Measurements from ENCODE around the gene HIBADH. TPM values are rescaled to one million over a fixed set of nuclear protein-coding genes. Genes with fewer than 3 reads are reported as not detected.
"Not testable (repeated sequence)": the region's sequence is repeated elsewhere in the genome, so short reads cannot be mapped to it uniquely, and the experiment has no call there.

HIBADH gene
- total RNA-seq, 2 experiments from 2014 or later: 18.5 to 19.8 TPM

DNA sequence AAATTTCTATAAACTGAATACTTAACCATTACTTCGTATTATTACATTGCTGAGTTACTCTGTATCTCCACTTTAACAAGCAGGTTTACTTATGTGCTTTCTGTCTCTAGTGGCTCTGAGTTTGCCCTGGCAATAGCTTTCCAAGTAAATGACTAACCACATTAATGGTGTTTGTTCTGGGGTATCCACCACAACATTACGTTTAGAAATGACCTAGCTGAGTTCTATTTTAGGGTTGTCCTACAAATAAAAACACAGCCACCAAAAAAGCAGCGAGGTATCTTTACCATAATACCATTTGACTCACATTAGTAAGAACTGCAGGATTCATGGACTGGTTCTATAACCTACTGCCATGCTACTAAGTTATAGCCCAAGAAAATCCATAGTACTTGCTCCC is 83.1 kb downstream of the HIBADH start:
- no peak for DNase-seq
- H3K9me3 Mint-ChIP-seq: no peaks in the 10 kb centered on the region
- no peaks in the 10 kb centered on the region for H3K27me3 Mint-ChIP-seq
- no peaks in the 10 kb centered on the region for H3K36me3 Mint-ChIP-seq
- H3K27ac Mint-ChIP-seq: no peak overlapping the region
- H3K4me1 Mint-ChIP-seq: no peaks in the 10 kb centered on the region
- no peak overlapping the region for H3K4me3 Mint-ChIP-seq

DNA sequence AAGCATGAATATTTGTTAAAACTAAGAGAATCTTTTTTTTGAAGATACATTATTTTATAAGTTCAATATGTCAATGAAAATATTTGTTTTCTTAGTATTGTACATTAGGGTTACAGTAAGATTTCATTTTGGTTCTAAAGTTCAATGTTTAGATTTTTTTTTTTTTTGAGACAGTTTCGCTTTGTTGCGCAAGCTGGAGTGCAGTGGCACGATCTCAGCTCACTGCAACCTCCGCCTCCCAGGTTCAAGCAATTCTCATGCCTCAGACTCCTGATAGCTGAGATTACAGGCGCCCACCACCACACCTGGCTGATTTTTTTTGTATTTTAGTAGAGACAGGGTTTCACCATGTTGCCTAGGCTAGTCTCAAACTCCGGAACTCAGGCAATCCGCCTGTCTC is 84.5 kb downstream of the HIBADH start:
- not testable (repeated sequence) for DNase-seq, H3K4me3 Mint-ChIP-seq, H3K4me1 Mint-ChIP-seq, H3K27me3 Mint-ChIP-seq, H3K36me3 Mint-ChIP-seq, H3K9me3 Mint-ChIP-seq, H3K27ac Mint-ChIP-seq

DNA sequence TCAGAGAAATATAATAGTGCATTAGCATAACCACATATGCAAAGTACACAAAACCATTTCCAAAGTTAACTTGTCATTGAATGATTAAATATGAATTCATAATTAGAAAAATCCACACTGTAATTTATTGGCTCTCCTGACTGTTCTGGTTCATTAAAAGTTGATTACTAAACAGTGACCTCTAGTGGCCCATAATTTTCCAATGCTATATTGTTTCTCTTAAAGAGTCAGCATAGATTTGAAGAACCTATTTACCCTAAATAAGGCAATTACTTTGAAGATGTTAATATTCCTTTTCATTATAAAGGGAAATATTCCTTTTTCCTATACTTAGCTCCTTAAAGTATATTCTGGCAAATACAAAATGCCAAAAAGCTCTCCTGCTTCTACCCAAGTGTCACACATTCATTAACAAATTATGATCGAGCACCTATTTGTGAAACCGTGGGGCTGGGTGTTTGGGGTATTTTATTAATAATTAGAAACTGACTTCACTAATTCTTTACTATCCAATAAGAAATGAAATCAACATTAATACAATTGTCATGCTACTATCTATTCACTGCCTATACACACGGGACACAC is 86.2 kb downstream of the HIBADH start:
- H3K36me3 Mint-ChIP-seq: no peaks in the 10 kb centered on the region
- no peak for DNase-seq
- H3K27ac Mint-ChIP-seq: no peak overlapping the region
- H3K4me1 Mint-ChIP-seq: no peaks in the 10 kb centered on the region
- no peaks in the 10 kb centered on the region for H3K27me3 Mint-ChIP-seq
- peaks cover 1% of the 10 kb centered on the region for H3K9me3 Mint-ChIP-seq
- no peak overlapping the region for H3K4me3 Mint-ChIP-seq

DNA sequence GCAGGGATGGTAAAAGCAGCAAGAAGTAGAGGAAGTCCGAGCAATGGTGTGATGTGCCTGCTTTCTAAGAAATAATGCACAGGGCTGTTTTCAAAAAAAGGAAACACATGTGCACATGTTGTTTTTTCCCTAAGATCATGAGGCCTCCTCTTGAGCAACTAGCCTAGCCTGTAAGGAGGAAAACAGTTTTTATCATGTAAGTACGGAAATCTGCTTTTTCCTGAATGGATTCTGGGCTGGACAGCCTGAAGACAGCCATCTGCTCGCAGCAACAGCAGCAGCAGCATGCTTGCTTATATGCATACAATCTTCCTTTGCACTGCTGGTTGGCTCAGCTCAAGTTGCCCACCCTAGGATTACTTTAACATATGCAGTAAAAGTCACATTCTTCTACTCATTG is 87.1 kb downstream of the HIBADH start:
- no peak overlapping the region for H3K4me3 Mint-ChIP-seq
- peaks cover 2% of the 10 kb centered on the region for H3K36me3 Mint-ChIP-seq
- no peak overlapping the region for H3K27ac Mint-ChIP-seq
- peaks cover 1% of the 10 kb centered on the region for H3K9me3 Mint-ChIP-seq
- H3K4me1 Mint-ChIP-seq: no peaks in the 10 kb centered on the region
- DNase-seq: no peak
- no peaks in the 10 kb centered on the region for H3K27me3 Mint-ChIP-seq

DNA sequence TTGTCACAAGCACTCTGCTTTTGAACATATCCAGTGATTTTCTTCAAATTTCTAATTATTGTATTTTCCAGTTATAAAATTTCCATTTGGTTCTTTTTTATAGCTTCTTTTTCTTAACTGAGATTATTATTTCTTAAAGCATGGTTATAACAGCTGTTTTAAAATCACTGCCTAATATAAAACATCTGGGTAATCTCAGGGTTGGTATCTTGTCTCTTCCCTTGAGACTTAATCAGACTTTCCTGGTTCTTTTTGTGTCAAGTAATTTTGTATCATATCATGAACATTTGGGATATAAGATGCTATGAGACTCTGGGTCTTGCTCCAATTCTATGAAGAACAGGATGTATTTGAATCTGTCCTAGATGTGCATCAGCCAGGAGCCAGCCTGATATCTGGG is 93.6 kb downstream of the HIBADH start:
- Mint-ChIP-seq H3K27ac (no peak overlapping the region), H3K27me3 (no peaks in the 10 kb centered on the region), H3K4me3 (no peak overlapping the region), H3K9me3 (peaks cover 11% of the 10 kb centered on the region), H3K36me3 (peaks cover 6% of the 10 kb centered on the region), H3K4me1 (no peaks in the 10 kb centered on the region)
- no peak for DNase-seq

DNA sequence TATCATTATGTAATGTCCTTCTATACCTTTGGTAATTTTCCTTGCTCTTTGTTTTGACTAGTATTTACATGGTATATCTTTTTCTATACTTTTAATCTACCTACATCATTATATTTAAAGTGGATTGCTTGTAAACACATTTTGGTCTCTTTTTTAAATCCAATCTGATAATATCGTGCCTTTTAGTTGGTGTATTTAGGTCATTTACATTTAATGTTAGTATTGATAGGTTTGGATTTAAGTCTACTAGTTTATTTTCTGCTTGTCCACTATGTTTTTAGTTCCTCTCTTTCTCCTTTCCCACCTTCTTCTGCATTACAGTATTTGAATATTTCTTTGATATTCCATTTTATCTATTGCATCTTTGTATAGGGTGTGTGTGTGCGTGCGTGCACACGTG is 95.4 kb downstream of the HIBADH start:
- DNase-seq: no peak
- Mint-ChIP-seq H3K9me3 (peaks cover 12% of the 10 kb centered on the region), H3K27me3 (no peaks in the 10 kb centered on the region), H3K27ac (no peak overlapping the region), H3K4me1 (no peaks in the 10 kb centered on the region), H3K36me3 (peaks cover 9% of the 10 kb centered on the region), H3K4me3 (no peak overlapping the region)

DNA sequence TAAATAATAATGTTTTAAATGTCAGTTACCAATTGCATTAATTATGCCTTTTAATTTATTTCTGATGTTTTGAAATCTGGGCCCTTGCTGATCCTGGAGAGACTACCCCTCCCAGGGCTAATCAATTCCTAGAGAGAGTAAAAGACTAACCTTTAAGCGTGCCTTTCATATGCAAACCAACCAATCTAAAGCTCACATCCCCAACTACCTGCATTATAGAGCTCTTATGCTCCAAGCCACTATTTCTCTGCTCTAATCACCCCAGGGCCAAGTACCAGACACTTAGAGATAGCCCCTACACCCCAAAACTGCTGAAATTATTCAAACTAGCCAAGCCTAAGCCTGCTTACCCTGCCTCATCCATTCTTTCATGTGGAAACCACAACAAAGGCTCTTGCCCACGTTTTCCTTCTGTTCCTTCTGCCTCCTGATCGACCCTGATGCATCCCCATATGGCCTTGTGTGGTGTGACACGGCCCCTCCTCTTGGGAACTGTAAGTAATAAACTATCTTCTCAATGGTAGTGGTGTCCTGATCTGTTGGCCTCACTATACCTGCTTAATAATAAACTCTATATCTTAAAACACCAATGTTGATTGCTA is 97.7 kb downstream of the HIBADH start:
- no peaks in the 10 kb centered on the region for H3K27me3 Mint-ChIP-seq
- peaks cover 11% of the 10 kb centered on the region for H3K9me3 Mint-ChIP-seq
- no peak overlapping the region for H3K4me3 Mint-ChIP-seq
- no peak overlapping the region for H3K27ac Mint-ChIP-seq
- H3K4me1 Mint-ChIP-seq: no peaks in the 10 kb centered on the region
- H3K36me3 Mint-ChIP-seq: peaks cover 7% of the 10 kb centered on the region
- no peak for DNase-seq

DNA sequence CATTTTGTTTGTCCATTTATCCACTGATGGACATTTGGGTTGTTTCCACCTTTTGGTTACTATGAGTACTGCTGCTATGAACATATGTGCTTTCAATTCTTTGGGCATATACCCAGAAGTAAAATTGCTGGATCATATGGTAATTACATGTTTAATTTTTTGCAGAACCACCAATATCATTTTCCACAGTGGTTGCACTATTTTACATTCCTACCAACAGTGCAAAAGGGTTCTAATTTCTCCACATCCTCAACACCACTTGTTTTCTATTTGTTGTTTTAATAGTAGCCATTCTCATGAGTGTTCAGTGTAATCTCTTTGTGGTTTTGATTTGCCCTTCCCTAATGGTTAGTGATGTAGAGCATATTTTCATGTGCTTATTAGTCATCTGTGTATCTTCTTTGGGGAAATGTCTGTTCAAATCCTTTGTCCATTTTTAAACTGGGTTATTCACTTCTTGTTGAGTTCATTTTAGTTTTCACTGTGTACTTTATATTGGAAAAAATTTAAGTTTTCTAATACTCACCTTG is 101.9 kb downstream of the HIBADH start:
- no peak overlapping the region for H3K27ac Mint-ChIP-seq

DNA sequence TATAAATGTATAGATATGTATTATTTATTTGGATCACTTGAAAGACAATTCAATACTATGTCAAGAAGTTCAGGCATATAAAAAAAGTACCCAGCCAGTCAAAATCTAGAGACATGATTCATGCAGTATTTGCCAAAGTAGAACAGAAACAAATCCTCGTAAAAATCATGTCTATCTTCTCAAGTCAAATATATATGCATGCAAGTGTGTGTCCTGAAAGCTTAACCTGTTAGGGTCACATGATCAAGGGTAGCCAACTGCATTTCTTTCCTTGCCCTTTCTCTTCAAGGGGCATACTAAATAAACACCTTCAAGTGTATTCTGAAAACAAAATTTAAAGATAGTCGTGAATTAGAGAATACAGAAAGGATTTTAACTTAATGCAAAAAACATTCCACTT is 107.0 kb downstream of the HIBADH start:
- Mint-ChIP-seq H3K27ac (no peak overlapping the region), H3K9me3 (no peaks in the 10 kb centered on the region), H3K4me3 (no peak overlapping the region), H3K27me3 (no peaks in the 10 kb centered on the region), H3K4me1 (no peaks in the 10 kb centered on the region), H3K36me3 (peaks cover 4% of the 10 kb centered on the region)
- no peak for DNase-seq

More for the DNA sequence above, 101.9 kb downstream of the HIBADH start:
- H3K4me1 Mint-ChIP-seq: no peaks in the 10 kb centered on the region
- no peak overlapping the region for H3K4me3 Mint-ChIP-seq
- DNase-seq: no peak
- H3K27me3 Mint-ChIP-seq: no peaks in the 10 kb centered on the region
- peaks cover 6% of the 10 kb centered on the region for H3K36me3 Mint-ChIP-seq
- H3K9me3 Mint-ChIP-seq: peaks cover 3% of the 10 kb centered on the region

DNA sequence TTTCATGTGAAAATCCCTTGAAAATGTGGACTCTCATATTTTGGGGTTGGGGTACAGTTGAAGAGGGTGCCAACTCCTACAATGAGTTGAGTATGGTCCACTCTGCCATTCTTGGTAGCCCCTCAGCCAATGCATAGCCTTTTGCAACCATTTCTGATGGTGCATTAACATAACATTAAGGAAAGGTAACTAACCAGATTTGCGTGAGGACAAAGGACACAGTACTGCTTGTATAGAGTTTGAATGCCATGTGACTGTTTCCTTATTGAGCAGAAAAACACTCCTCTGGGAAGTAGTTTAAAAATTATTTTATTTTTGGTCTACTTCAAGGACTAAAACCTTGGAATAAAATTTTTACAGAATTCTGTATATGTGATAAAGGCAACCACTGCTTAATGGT is 107.9 kb downstream of the HIBADH start:
- H3K27ac Mint-ChIP-seq: no peak overlapping the region
- no peak overlapping the region for H3K4me3 Mint-ChIP-seq
- no peaks in the 10 kb centered on the region for H3K9me3 Mint-ChIP-seq

DNA sequence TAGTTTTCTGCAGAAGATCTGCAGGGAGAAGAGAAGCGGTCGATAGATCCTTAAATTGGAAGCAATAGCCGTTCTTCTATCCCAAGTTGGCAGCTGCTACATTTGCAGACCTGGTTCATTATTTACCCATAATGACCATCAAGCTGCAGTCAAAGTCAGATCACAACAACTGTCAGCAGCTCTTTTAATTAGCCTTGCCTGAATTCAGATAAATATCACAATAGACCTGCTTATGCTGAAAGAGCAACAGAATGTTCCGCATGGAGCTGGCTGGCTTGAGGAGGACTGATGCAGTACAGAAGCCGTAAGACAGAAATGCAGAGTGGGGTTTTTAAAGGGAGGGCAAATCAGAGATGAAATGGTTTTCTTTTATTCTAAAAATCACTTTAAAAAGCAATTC is 109.4 kb downstream of the HIBADH start:
- Mint-ChIP-seq H3K4me3 (no peak overlapping the region), H3K27me3 (no peaks in the 10 kb centered on the region), H3K9me3 (no peaks in the 10 kb centered on the region), H3K4me1 (no peaks in the 10 kb centered on the region), H3K36me3 (peaks cover 6% of the 10 kb centered on the region), H3K27ac (no peak overlapping the region)
- no peak for DNase-seq

More for the DNA sequence above, 107.9 kb downstream of the HIBADH start:
- H3K27me3 Mint-ChIP-seq: no peaks in the 10 kb centered on the region
- DNase-seq: no peak
- peaks cover 4% of the 10 kb centered on the region for H3K36me3 Mint-ChIP-seq
- H3K4me1 Mint-ChIP-seq: no peaks in the 10 kb centered on the region

DNA sequence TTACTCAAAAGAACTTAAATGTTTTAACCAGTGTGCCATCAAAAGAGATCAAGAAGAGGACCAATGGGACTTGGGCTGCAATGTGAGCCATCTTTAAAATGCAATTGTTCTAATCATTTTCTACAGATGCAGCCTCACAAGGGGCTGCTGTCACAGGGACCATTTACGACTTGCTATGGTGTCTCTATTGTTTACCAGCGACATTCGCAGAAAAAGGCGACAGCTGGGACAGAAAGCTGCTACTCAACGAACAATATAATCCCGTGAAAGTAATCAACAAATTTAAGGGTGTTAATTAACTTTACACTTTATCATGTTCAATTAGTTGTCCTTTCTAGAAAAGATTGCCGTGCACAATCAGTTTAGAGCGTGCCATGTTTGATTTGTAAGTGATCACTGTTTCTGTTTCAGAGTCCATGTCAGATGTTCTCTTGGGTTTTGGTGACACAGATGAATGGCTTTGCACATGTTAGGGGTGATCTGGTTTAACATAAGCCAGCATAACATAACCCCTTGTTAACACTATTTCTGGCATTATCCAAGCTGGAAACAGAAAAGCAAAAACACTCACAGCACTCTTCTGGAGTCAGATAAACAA is 110.8 kb downstream of the HIBADH start:
- no peaks in the 10 kb centered on the region for H3K9me3 Mint-ChIP-seq
- H3K4me1 Mint-ChIP-seq: no peaks in the 10 kb centered on the region
- no peaks in the 10 kb centered on the region for H3K27me3 Mint-ChIP-seq
- no peak overlapping the region for H3K4me3 Mint-ChIP-seq
- H3K27ac Mint-ChIP-seq: no peak overlapping the region
- H3K36me3 Mint-ChIP-seq: peaks cover 9% of the 10 kb centered on the region
- DNase-seq: no peak

DNA sequence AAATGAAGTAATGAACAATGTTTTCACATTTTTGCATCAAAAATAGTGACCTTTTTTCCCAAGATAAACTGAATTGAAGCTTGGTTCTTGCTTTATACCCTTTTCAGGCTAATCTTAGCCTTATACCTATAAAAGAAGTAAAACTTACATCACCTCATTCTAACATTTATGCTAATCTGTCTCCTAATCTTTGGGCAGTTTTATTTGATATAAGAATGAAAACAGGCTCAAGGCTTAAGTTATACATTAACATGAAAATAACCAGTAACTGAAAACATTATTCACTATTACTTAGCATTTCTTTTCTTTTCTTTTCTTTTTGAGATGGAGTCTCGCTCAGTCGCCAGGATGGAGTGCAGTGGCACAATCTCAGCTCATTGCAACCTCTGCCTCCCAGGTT is 113.1 kb downstream of the HIBADH start:
- no peaks in the 10 kb centered on the region for H3K27me3 Mint-ChIP-seq
- H3K36me3 Mint-ChIP-seq: peaks cover 5% of the 10 kb centered on the region
- H3K9me3 Mint-ChIP-seq: no peaks in the 10 kb centered on the region
- no peak for DNase-seq
- H3K27ac Mint-ChIP-seq: no peak overlapping the region
- no peaks in the 10 kb centered on the region for H3K4me1 Mint-ChIP-seq
- no peak overlapping the region for H3K4me3 Mint-ChIP-seq

DNA sequence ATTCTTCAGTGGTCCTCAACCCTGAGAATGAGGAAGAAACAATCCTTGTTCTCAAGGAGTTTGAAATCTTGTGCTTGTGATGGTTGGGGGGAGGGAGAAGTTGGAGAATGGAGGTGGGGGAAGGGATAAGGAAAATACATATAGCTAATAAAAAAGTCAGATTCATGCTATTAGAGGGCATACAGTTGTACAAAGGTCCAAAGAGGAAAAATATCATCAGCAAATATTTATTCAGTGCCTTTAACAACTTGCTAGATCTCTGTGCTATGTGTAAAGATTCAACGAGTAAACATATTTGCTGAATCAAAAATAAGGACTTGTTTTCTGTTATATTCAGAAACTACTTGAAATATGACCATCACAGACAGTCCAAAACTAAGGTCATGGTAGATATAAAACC is 114.4 kb downstream of the HIBADH start:
- no peak overlapping the region for H3K4me3 Mint-ChIP-seq
- no peak for DNase-seq
- H3K27me3 Mint-ChIP-seq: no peaks in the 10 kb centered on the region
- H3K4me1 Mint-ChIP-seq: no peaks in the 10 kb centered on the region
- peaks cover 9% of the 10 kb centered on the region for H3K36me3 Mint-ChIP-seq
- no peak overlapping the region for H3K27ac Mint-ChIP-seq
- H3K9me3 Mint-ChIP-seq: no peaks in the 10 kb centered on the region

DNA sequence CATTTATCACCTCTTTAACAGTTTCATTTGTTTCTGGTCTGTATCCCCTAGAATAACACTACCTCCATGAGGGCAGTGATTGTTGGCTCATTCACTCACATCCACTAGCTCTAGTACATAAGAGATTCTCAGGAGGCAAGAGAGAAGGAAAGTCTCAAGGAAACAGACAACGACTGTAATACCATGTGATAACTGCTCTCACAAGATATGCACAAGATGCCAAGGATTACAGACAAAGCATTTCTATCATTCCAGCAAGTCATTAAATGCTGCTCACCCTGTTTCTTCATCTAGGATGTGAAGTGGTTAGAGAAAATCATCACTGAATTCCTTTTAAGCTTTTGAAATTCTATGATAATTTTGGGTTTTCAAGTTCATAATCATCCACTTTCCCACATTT is 115.3 kb downstream of the HIBADH start:
- no peaks in the 10 kb centered on the region for H3K9me3 Mint-ChIP-seq
- no peak overlapping the region for H3K27ac Mint-ChIP-seq
- H3K4me3 Mint-ChIP-seq: no peak overlapping the region
- H3K4me1 Mint-ChIP-seq: no peaks in the 10 kb centered on the region
- H3K27me3 Mint-ChIP-seq: no peaks in the 10 kb centered on the region
- peaks cover 18% of the 10 kb centered on the region for H3K36me3 Mint-ChIP-seq
- DNase-seq: no peak

DNA sequence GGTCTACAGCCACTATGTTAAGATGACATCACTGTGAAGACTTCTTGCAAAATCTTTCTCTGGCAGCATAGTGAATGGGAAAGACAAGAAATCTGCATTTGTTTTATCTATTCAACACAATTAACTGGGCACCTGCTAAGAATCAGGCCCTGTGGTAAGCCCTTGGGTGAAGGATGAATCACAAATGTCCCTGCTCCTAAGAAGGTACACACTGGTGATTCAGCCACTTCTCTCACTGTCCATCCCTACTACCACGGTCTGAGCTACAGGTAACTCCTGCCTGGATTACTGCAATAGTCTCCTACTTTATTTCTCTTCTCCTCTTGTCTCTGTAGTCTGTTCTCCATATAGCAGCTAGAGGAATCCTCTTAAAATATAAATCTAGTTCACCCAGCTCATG is 116.1 kb downstream of the HIBADH start:
- Mint-ChIP-seq H3K36me3 (peaks cover 24% of the 10 kb centered on the region), H3K27ac (no peak overlapping the region)

More for the DNA sequence above, 116.1 kb downstream of the HIBADH start:
- no peaks in the 10 kb centered on the region for H3K9me3 Mint-ChIP-seq
- H3K4me3 Mint-ChIP-seq: no peak overlapping the region
- H3K27me3 Mint-ChIP-seq: no peaks in the 10 kb centered on the region
- H3K4me1 Mint-ChIP-seq: no peaks in the 10 kb centered on the region
- no peak for DNase-seq

Data from activated naive CD8-positive, alpha-beta T cell treated with anti-CD3 and anti-CD28 coated beads for 36 hours (primary cell).